Measurements from ENCODE around the gene TOP2A.

Gene TOP2A

GRCh38 chr17:40450175-40450574 lies 32.5 kb upstream of the TOP2A start:
- DNase-seq (ENCODE audit: extremely low spot score): peak; percentile 27
- POLR2A ChIA-PET: interaction anchor here (1.2 kb wide), 1 partner anchor 32 kb away, joined by 6 read pairs; the partner anchor contains the start of gene TOP2A
- TF ChIP-seq SP1 (IDR thresholded peaks at IDR 0.05): no peak
- TF ChIP-seq FOXM1 (IDR thresholded peaks at IDR 0.05; ENCODE audit: borderline replicate concordance): no peak
- no peak for TF ChIP-seq LEF1 (IDR thresholded peaks at IDR 0.05; ENCODE audit: borderline replicate concordance)
- TF ChIP-seq PKNOX1 (IDR thresholded peaks at IDR 0.05): no peak
- TF ChIP-seq SUZ12 (IDR thresholded peaks at IDR 0.05): no peak
- no peak for TF ChIP-seq FOXK2 (IDR thresholded peaks at IDR 0.05)
- TF ChIP-seq FOXA1 (IDR thresholded peaks at IDR 0.05): no peak
- no peak for TF ChIP-seq NFRKB (IDR thresholded peaks at IDR 0.05)
- no peak for TF ChIP-seq ELF4 (IDR thresholded peaks at IDR 0.05)
- TF ChIP-seq ARNT (IDR thresholded peaks at IDR 0.05): no peak
- no peak for TF ChIP-seq ZNF384 (IDR thresholded peaks at IDR 0.05)
- TF ChIP-seq BHLHE40 (IDR thresholded peaks at IDR 0.05; ENCODE audit: borderline replicate concordance): no peak
- TF ChIP-seq L3MBTL2 (conservative IDR thresholded peaks at IDR 0.05): no peak
- CTCF ChIA-PET: interaction anchor here (0.6 to 2.2 kb wide), 15 partner anchors 9 to 432 kb away, joined by 3 to 14 read pairs (median 4); partner anchors contain the start of gene TOP2A

- CTCF ChIA-PET: interaction anchor here (1.1 kb wide), 1 partner anchor 111 kb away, joined by 3 read pairs; no protein-coding TSS in a partner anchor
- no peak for DNase-seq (ENCODE audit: extremely low spot score)
- no peak for TF ChIP-seq FOXK2 (IDR thresholded peaks at IDR 0.05)
- TF ChIP-seq ZNF384 (IDR thresholded peaks at IDR 0.05): no peak
- no peak for TF ChIP-seq ARNT (IDR thresholded peaks at IDR 0.05)
- no peak for TF ChIP-seq ELF4 (IDR thresholded peaks at IDR 0.05)
- no peak for TF ChIP-seq CTBP1 (IDR thresholded peaks at IDR 0.05; ENCODE audit: borderline replicate concordance)
- TF ChIP-seq SUZ12 (IDR thresholded peaks at IDR 0.05): no peak
- TF ChIP-seq BHLHE40 (IDR thresholded peaks at IDR 0.05; ENCODE audit: borderline replicate concordance): no peak
- no peak for TF ChIP-seq FOXM1 (IDR thresholded peaks at IDR 0.05; ENCODE audit: borderline replicate concordance)
- TF ChIP-seq NFRKB (IDR thresholded peaks at IDR 0.05): no peak
- TF ChIP-seq FOXA1 (IDR thresholded peaks at IDR 0.05): no peak
- no peak for TF ChIP-seq PKNOX1 (IDR thresholded peaks at IDR 0.05)
- TF ChIP-seq SP1 (IDR thresholded peaks at IDR 0.05): no peak
- TF ChIP-seq TARDBP (IDR thresholded peaks at IDR 0.05): no peak
- no peak for TF ChIP-seq HDGF (IDR thresholded peaks at IDR 0.05; ENCODE audit: borderline replicate concordance)
- TF ChIP-seq LEF1 (IDR thresholded peaks at IDR 0.05; ENCODE audit: borderline replicate concordance): no peak
- TF ChIP-seq L3MBTL2 (conservative IDR thresholded peaks at IDR 0.05): no peak
- POLR2A ChIA-PET: interaction anchor here (1.3 kb wide), 1 partner anchor 31 kb away, joined by 4 read pairs; the partner anchor contains the start of gene TOP2A
Observed at GRCh38 chr17:40448639-40449261, 31.1 kb upstream of the TOP2A start.

GRCh38 chr17:40448213-40448638 lies 30.5 kb upstream of the TOP2A start:
- TF ChIP-seq FOXA1 (IDR thresholded peaks at IDR 0.05) (no peak), CTBP1 (IDR thresholded peaks at IDR 0.05; ENCODE audit: borderline replicate concordance) (no peak), ARNT (IDR thresholded peaks at IDR 0.05) (no peak), FOXM1 (IDR thresholded peaks at IDR 0.05; ENCODE audit: borderline replicate concordance) (no peak), SUZ12 (IDR thresholded peaks at IDR 0.05) (no peak), HDGF (IDR thresholded peaks at IDR 0.05; ENCODE audit: borderline replicate concordance) (no peak), BHLHE40 (IDR thresholded peaks at IDR 0.05; ENCODE audit: borderline replicate concordance) (no peak), SP1 (IDR thresholded peaks at IDR 0.05) (no peak)
- no peak for DNase-seq (ENCODE audit: extremely low spot score)
- ChIA-PET CTCF (no interaction called here), POLR2A (interaction anchor here (1.2 to 1.3 kb wide), 2 partner anchors 30 to 160 kb away, joined by 3 to 4 read pairs; partner anchors contain the start of gene TOP2A)

GRCh38 chr17:40447806-40448205 lies 30.1 kb upstream of the TOP2A start:
- ChIA-PET CTCF (interaction anchor here (0.7 to 1.2 kb wide), 2 partner anchors 8 to 85 kb away, joined by 4 read pairs; no protein-coding TSS in a partner anchor), POLR2A (interaction anchor here (1.2 to 1.5 kb wide), 3 partner anchors 30 to 160 kb away, joined by 3 to 4 read pairs (median 3); partner anchors contain the start of gene TOP2A)
- DNase-seq (ENCODE audit: extremely low spot score): no peak
- TF ChIP-seq ZNF384 (IDR thresholded peaks at IDR 0.05): no peak
- TF ChIP-seq PKNOX1 (IDR thresholded peaks at IDR 0.05): no peak
- no peak for TF ChIP-seq L3MBTL2 (conservative IDR thresholded peaks at IDR 0.05)
- no peak for TF ChIP-seq ARNT (IDR thresholded peaks at IDR 0.05)
- no peak for TF ChIP-seq TARDBP (IDR thresholded peaks at IDR 0.05)
- TF ChIP-seq FOXA1 (IDR thresholded peaks at IDR 0.05): no peak

- no peak for DNase-seq (ENCODE audit: extremely low spot score)
- ChIA-PET POLR2A (interaction anchor here (1.2 to 1.5 kb wide), 3 partner anchors 29 to 159 kb away, joined by 3 to 4 read pairs (median 3); partner anchors contain the start of gene TOP2A), CTCF (interaction anchor here (0.7 to 1.2 kb wide), 2 partner anchors 8 to 85 kb away, joined by 4 read pairs; no protein-coding TSS in a partner anchor)
- TF ChIP-seq FOXM1 (IDR thresholded peaks at IDR 0.05; ENCODE audit: borderline replicate concordance) (no peak), FOXK2 (IDR thresholded peaks at IDR 0.05) (no peak)
Observed at GRCh38 chr17:40447148-40447644, 29.5 kb upstream of the TOP2A start.

Data from HEK293T (cell line).